ENCODE measurements around the gene DDX51. TPM values are rescaled to one million over a fixed set of nuclear protein-coding genes. Genes with fewer than 3 reads are reported as not detected.

The DDX51 gene
- total and polyA plus RNA-seq, 2 of the 4 experiments (the other 2 are of a cell fraction), result 3.8 to 14.5 TPM

DNA sequence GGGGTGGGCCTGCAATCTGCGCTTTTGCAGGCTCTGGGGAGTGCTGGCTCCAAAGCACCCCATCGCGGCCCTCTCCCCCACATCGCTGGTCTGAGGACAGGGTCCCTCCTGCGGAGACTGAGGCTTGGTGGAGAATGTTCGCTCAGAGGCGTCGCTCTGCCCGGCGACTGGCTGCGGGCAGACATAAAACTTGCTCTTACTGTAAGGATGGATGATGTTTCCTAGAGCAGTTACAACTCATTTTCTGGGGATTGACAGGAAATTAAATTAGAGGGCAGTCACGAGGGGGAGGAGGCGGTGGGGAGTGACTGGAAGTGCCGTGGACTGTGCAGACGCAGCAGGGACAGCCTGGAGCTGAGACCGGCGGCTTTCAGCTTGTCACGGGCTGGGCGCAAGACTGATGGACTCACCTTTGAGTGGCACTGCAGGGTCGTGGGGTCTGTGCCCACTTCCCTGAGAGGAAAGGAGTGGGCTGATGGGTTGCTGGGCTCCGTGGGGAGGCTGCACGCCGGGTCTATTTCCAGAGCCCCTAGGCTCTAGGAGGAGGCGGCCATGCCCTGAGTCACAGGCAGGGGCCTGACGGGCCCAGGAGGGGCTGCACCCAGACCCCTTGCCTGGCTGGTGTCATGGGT, 32.9 kb upstream of the DDX51 start:
- CTCF ChIA-PET, result no interaction called here
- ATAC-seq (ENCODE audit: low read depth), result no peak
- in situ Hi-C loops (cut with MboI; ENCODE audit: low sequenced_read_pairs), result no loop called here

More for the DNA sequence above, 32.9 kb upstream of the DDX51 start:
- Histone ChIP-seq H3K4me3 (ENCODE audit: insufficient read depth, low read depth, low read length) (no peak overlapping the region), H2BK15ac (ENCODE audit: low read depth, low read length) (no peak overlapping the region), H2BK5ac (ENCODE audit: low read depth, low read length, poor library complexity, severe bottlenecking) (no peak overlapping the region), H3K27me3 (ENCODE audit: control insufficient read depth, insufficient read depth, low read length) (peaks cover 59% of the 10 kb centered on the region), H3K4ac (ENCODE audit: low read depth, low read length) (no peak overlapping the region), H3K23ac (ENCODE audit: low read depth, low read length) (no peak overlapping the region), H2AK9ac (replicated peaks; ENCODE audit: low read depth, low read length, poor library complexity) (peak overlapping the region; percentile 24), H3K9ac (ENCODE audit: low read depth, low read length) (no peak overlapping the region), H3K4me2 (ENCODE audit: low read depth, low read length) (no peak overlapping the region), H3K9me3 (ENCODE audit: control insufficient read depth, insufficient read depth, low read length) (no peaks in the 10 kb centered on the region), H4K8ac (ENCODE audit: low read depth in 2 of 2, low read length in 2 of 2) (no peak overlapping the region), H3K14ac (replicated peaks; ENCODE audit: low read depth, low read length) (no peak overlapping the region), H3K27ac (ENCODE audit: insufficient read depth, low read length) (no peak overlapping the region), H3K9me1 (ENCODE audit: insufficient read depth, low read length) (no peaks in the 10 kb centered on the region), H4K20me1 (ENCODE audit: insufficient read depth, low read length) (no peaks in the 10 kb centered on the region; the same call in 1 of the 2 replicates), H3K79me1 (ENCODE audit: low read depth in 1 of 2, low read length in 2 of 2) (no peaks in the 10 kb centered on the region), H4K5ac (ENCODE audit: low read depth, low read length) (no peak overlapping the region), H2AFZ (replicated peaks; ENCODE audit: low read length, poor library complexity) (no peak overlapping the region), H3K18ac (ENCODE audit: low read depth, low read length) (no peak overlapping the region), H3K56ac (ENCODE audit: extremely low read depth, insufficient read depth, low read length) (no peak overlapping the region), H3K36me3 (ENCODE audit: control insufficient read depth, insufficient read depth, low read length) (no peaks in the 10 kb centered on the region), H2AK5ac (ENCODE audit: low read depth, low read length) (no peak overlapping the region), H2BK20ac (ENCODE audit: low read depth, low read length) (no peak overlapping the region), H4K91ac (ENCODE audit: insufficient read depth, low read depth, low read length) (no peak overlapping the region), H2BK120ac (ENCODE audit: low read depth, low read length) (no peak overlapping the region), H3K4me1 (ENCODE audit: control insufficient read depth, insufficient read depth, low read length) (no peaks in the 10 kb centered on the region)
- no peak for DNase-seq
- 31% methylated on average over 2 of the region's 25 CpGs; no CpG with 5 or more reads in 1 of the 2 experiments for WGBS, 2 experiments (ENCODE audit: extremely low coverage in 2 of 2, insufficient read length in 1 of 2)
- POLR2A ChIA-PET (ENCODE audit: unreplicated experiment), result no interaction called here
- no TSS peak for BruUV-seq (replicated peaks)
- dilution Hi-C loops (cut with HindIII; ENCODE audit: low sequenced_read_pairs, unreplicated experiment) (no loop called here), intact Hi-C loops (cut with micrococcal nuclease) (no loop called here)
- TF ChIP-seq MAZ (IDR thresholded peaks at IDR 0.05; ENCODE audit: borderline replicate concordance, low read depth, low read length) (no peak), CEBPB (IDR thresholded peaks at IDR 0.05; ENCODE audit: low read depth, low read length) (no peak), BHLHE40 (IDR thresholded peaks at IDR 0.05; ENCODE audit: low read depth, low read length) (no peak), POLR2A (IDR thresholded peaks at IDR 0.05; ENCODE audit: low read depth, low read length) (no peak), MXI1 (IDR thresholded peaks at IDR 0.05; ENCODE audit: borderline replicate concordance, low read depth, low read length) (no peak), CHD1 (IDR thresholded peaks at IDR 0.05; ENCODE audit: low read depth, low read length) (no peak), SMC3 (IDR thresholded peaks at IDR 0.05; ENCODE audit: low read depth, low read length) (no peak)
- TF ChIP-seq, protein P1, sequence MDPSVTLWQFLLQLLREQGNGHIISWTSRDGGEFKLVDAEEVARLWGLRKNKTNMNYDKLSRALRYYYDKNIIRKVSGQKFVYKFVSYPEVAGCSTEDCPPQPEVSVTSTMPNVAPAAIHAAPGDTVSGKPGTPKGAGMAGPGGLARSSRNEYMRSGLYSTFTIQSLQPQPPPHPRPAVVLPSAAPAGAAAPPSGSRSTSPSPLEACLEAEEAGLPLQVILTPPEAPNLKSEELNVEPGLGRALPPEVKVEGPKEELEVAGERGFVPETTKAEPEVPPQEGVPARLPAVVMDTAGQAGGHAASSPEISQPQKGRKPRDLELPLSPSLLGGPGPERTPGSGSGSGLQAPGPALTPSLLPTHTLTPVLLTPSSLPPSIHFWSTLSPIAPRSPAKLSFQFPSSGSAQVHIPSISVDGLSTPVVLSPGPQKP (IDR thresholded peaks at IDR 0.05; ENCODE audit: borderline replicate concordance, low read depth, low read length), result no peak
